Cortex of kidney (tissue), 1 donor: Measurements from ENCODE around the gene RWDD2A.

Source experiments
- DNase-seq: peaks from one replicate; lab custom pipeline; 2025; lab: John Stamatoyannopoulos, UW

Gene RWDD2A

GRCh38 chr6:83199173-83199862, 6.2 kb downstream of the RWDD2A start:
- DNase-seq: no peak

DNA sequence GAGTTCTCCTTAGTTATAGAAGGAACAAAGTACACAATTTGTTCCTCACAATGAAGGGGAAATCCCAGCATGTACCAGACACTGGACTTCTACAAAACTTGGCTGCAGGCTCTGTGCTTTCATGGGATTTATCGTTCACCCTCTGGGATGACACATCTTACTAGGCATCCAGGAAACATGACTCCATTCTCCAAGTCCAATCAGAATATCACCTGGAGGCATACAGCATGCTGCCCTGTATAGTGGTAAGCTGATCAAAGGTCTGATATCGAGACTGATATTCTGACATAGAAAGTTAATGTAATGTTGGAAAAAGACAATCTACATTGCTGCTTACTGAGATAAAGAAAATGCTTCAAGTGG, 6.7 kb downstream of the RWDD2A start:
- DNase-seq: no peak

GRCh38 chr6:83202031-83202430, 8.9 kb downstream of the RWDD2A start:
- no peak for DNase-seq

GRCh38 chr6:83215131-83216047, 22.2 kb downstream of the RWDD2A start:
- no peak for DNase-seq

- no peak for DNase-seq
Observed at GRCh38 chr6:83216806-83217205, 23.6 kb downstream of the RWDD2A start.

DNA sequence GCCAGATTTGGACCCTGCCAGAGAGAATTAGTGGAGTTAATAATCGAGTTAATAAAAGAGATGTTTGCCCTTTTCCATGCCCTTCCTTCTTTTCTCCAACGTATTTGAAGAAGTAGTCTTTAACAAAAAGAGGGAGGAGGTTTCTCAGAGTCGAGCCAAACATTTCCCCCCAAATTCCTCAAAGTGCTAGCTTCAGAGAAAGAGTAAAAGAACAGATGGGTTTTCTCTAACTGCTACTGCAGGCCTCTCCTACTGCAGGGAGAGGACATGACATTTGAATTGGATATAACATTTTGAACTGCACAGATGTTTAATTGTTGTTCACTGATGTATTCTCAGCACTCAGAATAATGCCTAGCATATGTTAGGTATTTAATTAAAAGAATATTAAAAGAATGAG, 25.5 kb downstream of the RWDD2A start:
- DNase-seq: no peak

DNA sequence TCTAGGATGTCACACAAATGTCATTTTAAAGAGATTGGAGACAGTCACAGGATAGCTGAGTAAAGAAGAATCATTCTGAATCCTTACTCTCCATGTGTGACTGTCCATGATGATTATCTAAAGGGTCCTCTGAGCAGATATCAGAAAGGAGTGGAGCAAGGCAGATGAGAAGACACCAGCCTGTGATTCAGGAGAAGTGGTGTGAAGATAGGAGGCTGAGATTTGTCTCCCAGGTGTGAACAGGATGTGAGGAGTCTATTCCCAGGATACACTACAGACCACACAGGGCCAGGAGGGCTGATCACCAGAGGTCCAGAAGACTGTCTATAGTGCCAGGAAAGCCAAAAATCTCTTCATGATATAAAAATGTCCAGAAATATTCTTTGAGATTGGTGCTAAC, 27.0 kb downstream of the RWDD2A start:
- DNase-seq: no peak

DNA sequence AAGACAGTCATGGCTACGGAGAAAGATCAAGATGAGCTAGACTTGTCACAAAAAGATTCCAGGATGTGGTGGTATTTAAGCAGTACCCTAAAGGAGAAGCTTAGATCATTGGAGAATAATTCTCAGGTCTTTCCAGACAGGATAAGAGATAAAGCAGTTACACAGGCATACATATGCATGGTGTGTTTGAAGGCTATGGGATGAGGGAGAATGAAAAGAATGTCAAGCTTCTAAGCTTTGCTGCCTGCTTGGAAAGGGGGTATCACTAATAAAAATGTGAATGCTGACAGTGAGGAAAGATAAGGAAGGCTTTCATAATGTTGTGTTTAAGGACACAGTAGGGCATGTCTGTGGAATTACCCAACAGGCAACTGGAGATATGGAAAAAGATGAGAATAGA, 28.1 kb downstream of the RWDD2A start:
- no peak for DNase-seq

GRCh38 chr6:83221889-83222479, 28.8 kb downstream of the RWDD2A start:
- no peak for DNase-seq

- DNase-seq: no peak
Observed at GRCh38 chr6:83226517-83226916, 33.4 kb downstream of the RWDD2A start.

DNA sequence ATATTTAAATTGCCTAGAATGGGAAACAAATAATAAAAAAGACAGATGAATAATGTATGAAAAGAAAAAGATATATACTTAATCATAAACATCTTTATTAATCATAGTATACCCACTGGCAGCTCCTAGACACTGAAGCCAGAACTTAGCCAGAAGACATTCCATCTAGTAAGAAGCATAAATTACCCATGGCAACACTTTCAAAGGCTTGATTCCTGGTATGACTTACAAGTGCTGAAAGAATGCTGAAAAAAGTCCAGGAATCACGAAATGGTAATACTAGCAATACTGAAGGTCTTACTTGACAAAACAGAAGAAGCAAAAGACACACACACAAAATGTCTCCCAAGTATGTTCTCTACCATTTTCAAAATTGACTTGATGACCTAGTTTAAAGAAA, 38.0 kb downstream of the RWDD2A start:
- DNase-seq: no peak

DNA sequence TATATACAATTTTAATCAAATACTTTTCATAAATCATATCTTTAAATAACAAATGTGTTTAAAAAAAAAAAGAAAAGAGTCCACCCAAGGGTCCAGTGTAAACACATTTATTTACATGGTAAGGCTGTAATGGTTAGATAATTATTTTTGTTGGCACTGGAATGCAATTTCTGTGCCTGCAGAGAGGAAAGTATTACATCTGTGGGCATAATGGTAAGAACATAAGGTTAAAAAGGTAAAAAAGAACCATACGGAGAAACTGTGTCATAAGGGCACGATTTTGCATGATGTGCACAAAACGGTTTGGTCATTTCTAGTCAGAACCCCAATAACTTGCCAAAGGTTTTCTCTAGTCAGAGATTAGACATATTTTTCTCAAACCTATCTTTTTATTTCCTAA, 54.3 kb downstream of the RWDD2A start:
- DNase-seq: no peak
